HEK293T (cell line): ENCODE data around the gene RER1.

Experiments
- CTCF ChIA-PET: fragments of 350-600 bp; formaldehyde crosslinking; extraction: SDS; loops from one replicate; lab custom pipeline; 2021; ENCODE audit warnings: antibody characterized with exemption, inconsistent platforms; lab: Yijun Ruan, JAX
- POLR2A ChIA-PET: fragments of 350-600 bp; formaldehyde crosslinking; extraction: SDS; loops from one replicate; lab custom pipeline; 2020; ENCODE audit warnings: antibody characterized with exemption, inconsistent platforms; lab: Yijun Ruan, JAX
- DNase-seq: peaks from one replicate; pipeline ENCODE4 v3.0.0; 2012; ENCODE audit warnings: mixed read lengths; ENCODE audit errors: extremely low spot score
- ARNT ChIP-seq: fragments of 450-650 bp; IDR thresholded peaks from 2 replicates; pipeline ENCODE4 v1.6.1; 2017; ENCODE audit warnings: mild to moderate bottlenecking
- BHLHE40 ChIP-seq: fragments of 450-650 bp; IDR thresholded peaks from 2 replicates; pipeline ENCODE4 v1.6.1; 2016; ENCODE audit warnings: mild to moderate bottlenecking, moderate library complexity, borderline replicate concordance
- CTBP1 ChIP-seq: fragments of 450-650 bp; IDR thresholded peaks from 2 replicates; pipeline ENCODE4 v1.6.1; 2016; ENCODE audit warnings: borderline replicate concordance
- ELF4 ChIP-seq: fragments of 450-650 bp; IDR thresholded peaks from 2 replicates; pipeline ENCODE4 v1.6.1; 2017; ENCODE audit warnings: antibody characterized with exemption
- FOXA1 ChIP-seq: fragments of 450-650 bp; IDR thresholded peaks from 2 replicates; pipeline ENCODE4 v1.6.1; 2016; ENCODE audit warnings: mild to moderate bottlenecking
- FOXK2 ChIP-seq: fragments of 450-650 bp; IDR thresholded peaks from 2 replicates; pipeline ENCODE4 v1.6.1; 2016; ENCODE audit warnings: mild to moderate bottlenecking
- FOXM1 ChIP-seq: fragments of 450-650 bp; IDR thresholded peaks from 2 replicates; pipeline ENCODE4 v1.6.1; 2017; ENCODE audit warnings: mild to moderate bottlenecking, borderline replicate concordance
- HDGF ChIP-seq: fragments of 450-650 bp; IDR thresholded peaks from 2 replicates; pipeline ENCODE4 v1.6.1; 2017; ENCODE audit warnings: antibody characterized with exemption, borderline replicate concordance
- L3MBTL2 ChIP-seq: fragments of 450-650 bp; conservative IDR thresholded peaks from 2 replicates; pipeline ENCODE4 v1.6.1; 2016; ENCODE audit warnings: mild to moderate bottlenecking
- LEF1 ChIP-seq: fragments of 450-650 bp; IDR thresholded peaks from 2 replicates; pipeline ENCODE4 v1.6.1; 2017; ENCODE audit warnings: mild to moderate bottlenecking, borderline replicate concordance
- NFRKB ChIP-seq: fragments of 450-650 bp; IDR thresholded peaks from 2 replicates; pipeline ENCODE4 v1.6.1; 2016; ENCODE audit warnings: mild to moderate bottlenecking, moderate library complexity
- PKNOX1 ChIP-seq: fragments of 450-650 bp; IDR thresholded peaks from 2 replicates; pipeline ENCODE4 v1.6.1; 2016
- SP1 ChIP-seq: fragments of 450-650 bp; IDR thresholded peaks from 2 replicates; pipeline ENCODE4 v1.6.1; 2017
- SUZ12 ChIP-seq: fragments of 450-650 bp; IDR thresholded peaks from 2 replicates; pipeline ENCODE4 v1.6.1; 2016; ENCODE audit warnings: mild to moderate bottlenecking
- TARDBP ChIP-seq: fragments of 450-650 bp; IDR thresholded peaks from 2 replicates; pipeline ENCODE4 v1.6.1; 2016
- ZNF384 ChIP-seq: fragments of 450-650 bp; IDR thresholded peaks from 2 replicates; pipeline ENCODE4 v1.6.1; 2016

The RER1 gene

GRCh38 chr1:2404142-2404889 lies 12.7 kb downstream of the RER1 start:
- POLR2A ChIA-PET, result interaction anchor here (1.2 kb wide), 1 partner anchor 13 kb away, joined by 4 read pairs; the partner anchor contains the start of genes MORN1 and RER1
- DNase-seq, result no peak
- TF ChIP-seq L3MBTL2 (no peak), SUZ12 (no peak), HDGF (no peak), SP1 (no peak), BHLHE40 (no peak), LEF1 (no peak), ELF4 (no peak), FOXA1 (no peak), ARNT (no peak), ZNF384 (no peak), PKNOX1 (no peak), FOXK2 (no peak), NFRKB (no peak), CTBP1 (no peak), TARDBP (no peak), FOXM1 (no peak)
- CTCF ChIA-PET, result no interaction called here

GRCh38 chr1:2404890-2405511 lies 13.4 kb downstream of the RER1 start:
- TF ChIP-seq SUZ12 (no peak), FOXA1 (no peak), BHLHE40 (no peak), SP1 (no peak), LEF1 (no peak), ARNT (no peak), CTBP1 (no peak)
- DNase-seq, result no peak
- ChIA-PET CTCF (no interaction called here), POLR2A (no interaction called here)

- CTCF ChIA-PET, result no interaction called here
- no peak for TF ChIP-seq BHLHE40
- TF ChIP-seq SP1, result no peak
- TF ChIP-seq ZNF384, result no peak
- TF ChIP-seq TARDBP, result no peak
- TF ChIP-seq FOXM1, result no peak
- TF ChIP-seq FOXA1, result no peak
- TF ChIP-seq FOXK2, result no peak
- no peak for TF ChIP-seq ELF4
- no peak for TF ChIP-seq HDGF
- TF ChIP-seq LEF1, result no peak
- no peak for TF ChIP-seq SUZ12
- TF ChIP-seq CTBP1, result no peak
- no peak for TF ChIP-seq L3MBTL2
- no peak for TF ChIP-seq PKNOX1
- DNase-seq, result no peak
- POLR2A ChIA-PET, result no interaction called here
These were observed 14.1 kb downstream of the RER1 start for GRCh38 chr1:2405588-2406295.

GRCh38 chr1:2406451-2407041 lies 14.9 kb downstream of the RER1 start:
- TF ChIP-seq FOXM1, result no peak
- no peak for TF ChIP-seq NFRKB
- TF ChIP-seq CTBP1, result no peak
- no peak for TF ChIP-seq FOXK2
- no peak for TF ChIP-seq SP1
- no peak for TF ChIP-seq ARNT
- TF ChIP-seq ELF4, result no peak
- TF ChIP-seq L3MBTL2, result no peak
- TF ChIP-seq PKNOX1, result no peak
- no peak for TF ChIP-seq BHLHE40
- no peak for TF ChIP-seq TARDBP
- no peak for TF ChIP-seq ZNF384
- TF ChIP-seq HDGF, result no peak
- no peak for TF ChIP-seq FOXA1
- DNase-seq, result no peak
- CTCF ChIA-PET, result no interaction called here
- POLR2A ChIA-PET, result interaction anchor here (1.0 kb wide), 1 partner anchor 14 kb away, joined by 5 read pairs; the partner anchor contains the start of gene RER1

- no peak for TF ChIP-seq NFRKB
- TF ChIP-seq L3MBTL2, result no peak
- no peak for TF ChIP-seq LEF1
- no peak for TF ChIP-seq HDGF
- DNase-seq, result no peak
- POLR2A ChIA-PET, result interaction anchor here (1.0 kb wide), 1 partner anchor 15 kb away, joined by 5 read pairs; the partner anchor contains the start of gene RER1
- CTCF ChIA-PET, result no interaction called here
These were observed 15.7 kb downstream of the RER1 start for GRCh38 chr1:2407166-2407990.
